Testis (tissue), 2 donors: Measurements from ENCODE around the gene MCM10.

Experiments
- CTCF ChIP-seq, 3 experiments: fragments of 450-650 bp in 2 of 3; fragments of 200-600 bp in 1 of 3; sonication (generic) in 1 of 3; IDR thresholded peaks; one replicate each; pipeline ENCODE4 v1.5.1; 2016 to 2019; ENCODE audit warnings: antibody characterized with exemption in 3 of 3, mild to moderate bottlenecking in 2 of 3, moderate library complexity in 1 of 3
- POLR2A ChIP-seq: fragments of 450-650 bp; IDR thresholded peaks from one replicate; pipeline ENCODE4 v1.6.1; 2017; ENCODE audit warnings: antibody characterized with exemption, mild to moderate bottlenecking, moderate library complexity

- TF ChIP-seq CTCF (IDR thresholded peaks at IDR 0.05): no peak
- TF ChIP-seq POLR2A: no peak
Measured at GRCh38 chr10:13225601-13226000, 64.2 kb downstream of the MCM10 start.
